GM21381 (cell line): Measurements from ENCODE around the gene SPINK4.

Experiments used
- ATAC-seq: cut with Tn5 transposase; IDR thresholded peaks from one replicate; pipeline ENCODE4 v1.9.1; 2021; ENCODE audit warnings: mild to moderate bottlenecking, moderate library complexity; ENCODE audit not compliant: unreplicated experiment

SPINK4 gene, protein sequence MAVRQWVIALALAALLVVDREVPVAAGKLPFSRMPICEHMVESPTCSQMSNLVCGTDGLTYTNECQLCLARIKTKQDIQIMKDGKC

DNA sequence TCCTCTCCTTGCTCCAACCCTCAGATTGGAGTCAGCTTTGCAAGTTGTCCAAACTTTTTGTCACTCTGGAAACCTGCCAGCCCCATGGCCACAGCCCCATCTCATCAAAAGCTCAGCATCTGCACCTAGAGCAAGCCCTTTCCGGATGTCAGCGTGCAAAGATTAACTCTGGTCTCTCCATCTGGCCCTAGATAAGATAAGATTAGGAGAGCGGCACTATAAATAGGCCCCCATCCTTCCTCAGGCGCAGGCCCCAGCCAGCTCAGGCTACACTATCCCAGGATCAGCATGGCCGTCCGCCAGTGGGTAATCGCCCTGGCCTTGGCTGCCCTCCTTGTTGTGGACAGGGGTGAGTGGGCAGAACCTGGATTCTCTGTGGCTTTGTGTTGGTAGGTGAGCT is at the start of gene SPINK4:
Gene SPINK4, plus strand, starts transcription at position 247 of the 400 bp plus-strand sequence. Its CDS starts 42 bp downstream, at position 289.
- no peak for ATAC-seq

DNA sequence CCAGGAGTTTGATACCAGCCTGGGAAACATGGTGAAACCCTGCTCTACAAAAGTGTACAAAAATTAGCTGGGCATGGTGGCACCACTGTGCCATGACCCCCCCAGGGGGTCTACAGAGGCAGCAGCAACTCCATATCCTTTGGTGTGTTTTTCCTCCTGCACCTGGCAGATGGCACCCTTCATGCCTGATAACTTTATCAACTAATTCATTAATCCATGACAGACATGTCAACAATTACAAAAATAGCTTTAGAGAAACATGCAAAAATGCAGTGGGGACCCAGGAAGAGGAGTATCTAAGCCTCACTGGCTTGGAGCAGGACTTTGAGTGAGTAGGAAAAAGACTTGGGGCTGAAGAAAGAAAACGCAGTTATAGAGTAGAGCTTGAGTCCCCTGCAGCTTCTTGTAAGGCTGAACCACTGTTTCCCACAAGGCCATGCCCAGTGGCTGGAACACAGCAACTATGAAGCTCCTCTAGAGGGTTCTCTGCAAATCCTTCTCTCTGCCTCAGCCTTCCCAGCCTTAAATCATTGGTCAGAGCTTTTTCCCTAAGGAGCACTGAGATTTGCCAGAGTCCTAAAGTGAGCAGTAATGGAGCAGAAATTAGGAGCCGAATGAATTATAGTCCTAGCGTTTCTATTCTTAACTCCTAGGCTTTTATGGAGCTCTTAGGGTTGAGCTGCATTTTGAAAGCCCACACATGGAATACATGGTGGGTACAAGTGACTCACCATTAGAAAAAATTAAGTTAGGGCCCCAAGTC is 47.3 kb upstream of the SPINK4 start:
- no peak for ATAC-seq

DNA sequence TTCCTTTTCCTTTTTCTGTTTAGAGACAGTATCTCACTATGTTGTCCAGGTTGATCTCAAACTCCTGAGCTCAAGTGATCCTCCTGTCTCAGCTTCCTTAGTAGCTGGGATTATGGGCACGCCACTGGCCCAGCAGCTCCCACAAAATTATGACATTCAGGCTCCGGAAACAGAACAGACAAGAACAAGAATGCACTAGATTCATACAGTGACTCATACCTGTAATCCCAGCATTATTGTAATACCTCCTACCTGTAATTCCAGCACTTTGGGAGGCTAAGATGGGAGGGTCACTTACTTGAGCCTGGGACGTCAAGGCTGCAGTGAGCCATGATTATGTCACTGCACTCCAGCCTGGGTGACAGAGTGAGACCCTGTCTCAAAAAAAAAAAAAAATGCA is 46.1 kb upstream of the SPINK4 start:
- no peak for ATAC-seq

DNA sequence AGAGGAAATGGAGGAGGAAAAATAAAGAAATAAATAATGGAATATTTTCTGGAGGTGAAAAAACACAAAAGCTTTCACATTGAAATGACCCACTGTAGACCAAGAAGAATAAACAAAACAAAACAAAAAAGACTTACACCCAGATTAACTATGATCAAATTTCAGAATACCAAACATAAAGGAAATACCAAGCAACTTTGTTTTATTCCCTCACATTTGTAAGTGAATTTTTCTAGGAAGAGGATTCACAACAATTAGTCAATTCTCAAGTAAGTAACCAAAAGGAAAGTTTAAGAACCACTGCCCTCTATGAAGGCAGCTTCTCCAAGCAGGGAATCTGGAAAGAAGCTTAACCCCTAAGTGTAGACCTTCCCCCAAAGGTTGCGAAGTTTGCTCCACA is 43.2 kb upstream of the SPINK4 start:
- no peak for ATAC-seq

DNA sequence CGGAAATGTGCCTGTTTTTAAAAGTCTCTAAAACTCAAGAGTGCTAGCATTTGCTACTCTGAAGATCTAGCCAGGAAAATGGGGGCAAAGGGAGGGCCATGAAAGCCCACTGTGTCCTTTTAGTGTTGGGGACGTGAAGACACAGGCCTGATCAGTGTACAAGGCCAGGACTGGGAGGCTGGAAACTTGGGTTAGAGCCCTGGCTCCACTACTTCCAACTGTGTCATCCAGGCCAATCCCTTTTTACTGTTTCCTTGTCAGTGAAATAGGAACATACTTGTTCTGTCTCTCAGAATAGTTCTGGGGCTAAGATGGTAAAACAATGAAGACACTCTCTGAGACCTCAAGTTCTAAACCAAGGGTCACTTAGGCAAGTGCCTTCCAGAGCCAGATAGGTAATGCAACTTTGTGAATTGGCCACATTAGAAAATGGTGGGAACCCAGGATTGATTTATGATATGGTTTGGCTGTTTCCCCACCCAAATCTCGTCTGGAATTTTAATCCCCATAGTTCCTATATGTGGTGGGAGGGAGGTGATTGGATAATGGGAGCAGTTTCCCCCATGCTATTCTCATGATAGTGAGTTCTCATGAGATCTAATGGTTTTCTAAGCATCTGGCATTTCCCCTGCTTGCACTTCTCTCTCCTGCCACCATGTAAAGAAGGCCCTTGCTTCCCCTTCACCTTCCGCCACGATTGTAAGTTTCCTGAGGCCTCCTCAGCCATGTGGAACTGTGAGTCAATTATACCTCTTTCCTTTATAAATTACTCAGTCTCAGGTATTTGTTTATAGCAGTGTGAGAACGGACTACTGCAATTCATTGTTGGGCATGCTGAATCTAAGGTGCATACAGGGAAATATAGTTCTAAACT is 42.5 kb upstream of the SPINK4 start:
- ATAC-seq, result no peak

DNA sequence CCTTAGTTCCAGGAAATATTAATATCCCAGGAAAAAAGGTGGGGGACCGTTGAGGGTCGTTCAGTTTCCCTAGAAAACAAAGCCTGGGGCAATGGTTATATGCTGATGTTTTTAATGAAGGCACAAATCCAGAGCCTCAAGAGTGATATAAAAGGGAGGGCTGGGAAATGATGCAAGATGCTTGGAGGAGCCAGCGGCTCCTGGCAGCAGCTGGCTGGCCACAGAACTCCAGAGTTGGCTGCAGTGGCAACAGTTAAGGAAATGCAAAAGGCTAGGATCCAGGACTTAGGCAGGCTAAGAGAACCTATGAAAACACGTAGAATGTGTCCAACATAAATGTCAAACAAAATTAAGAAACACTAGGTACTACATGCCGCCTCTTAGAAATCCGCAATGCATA is 41.8 kb upstream of the SPINK4 start:
- no peak for ATAC-seq

DNA sequence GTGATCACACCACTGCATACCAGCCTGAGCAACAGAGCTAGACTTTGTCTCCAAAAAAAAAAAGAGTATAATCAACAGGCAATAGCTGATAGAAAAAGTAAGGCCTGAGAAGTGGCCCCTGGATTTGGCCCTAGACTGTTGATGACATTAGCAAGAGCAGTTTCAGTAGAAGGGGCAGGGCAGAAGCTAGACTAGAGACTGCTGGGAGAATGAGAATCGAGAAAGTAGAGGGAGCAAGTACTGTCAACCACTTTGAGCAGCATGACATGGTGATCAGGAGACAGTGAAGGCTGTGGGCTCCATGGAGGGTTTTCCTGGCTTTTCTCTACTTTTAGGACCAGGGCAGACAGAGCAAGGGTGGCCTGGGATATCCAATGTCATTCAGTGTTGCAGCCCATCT is 37.9 kb upstream of the SPINK4 start:
- ATAC-seq, result peak; percentile 39

DNA sequence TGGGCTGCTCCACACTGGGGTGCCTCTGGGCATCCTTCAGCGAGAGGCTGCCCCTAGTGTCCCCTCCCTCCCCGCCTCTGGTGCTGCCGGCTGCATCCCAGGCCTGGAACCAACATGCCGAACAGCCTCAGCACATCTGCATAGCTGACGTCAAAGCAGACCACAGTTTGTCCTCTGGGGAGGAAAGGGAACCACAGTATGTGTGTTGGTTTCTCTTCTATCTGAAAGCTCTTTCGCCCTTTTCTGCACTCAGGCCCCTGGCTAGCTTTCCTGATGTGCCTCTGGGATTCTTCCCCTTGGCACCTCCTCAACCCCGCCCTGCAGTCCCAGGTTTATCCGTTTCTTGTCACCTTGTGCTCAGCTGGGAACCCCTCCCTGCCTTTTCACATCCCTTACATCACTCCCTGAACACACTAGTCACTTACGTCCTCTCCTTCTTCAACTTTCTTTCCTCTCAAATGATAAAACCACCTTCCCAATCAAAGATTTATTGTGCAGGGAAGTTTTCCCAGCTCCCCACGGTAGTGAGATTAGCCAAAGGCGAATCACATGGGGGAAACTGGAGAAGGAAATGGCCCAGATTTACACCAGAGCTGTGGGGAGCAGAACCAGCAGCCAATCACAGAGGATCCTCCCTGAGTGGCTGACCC is 37.3 kb upstream of the SPINK4 start:
- ATAC-seq, result peak; percentile 100

DNA sequence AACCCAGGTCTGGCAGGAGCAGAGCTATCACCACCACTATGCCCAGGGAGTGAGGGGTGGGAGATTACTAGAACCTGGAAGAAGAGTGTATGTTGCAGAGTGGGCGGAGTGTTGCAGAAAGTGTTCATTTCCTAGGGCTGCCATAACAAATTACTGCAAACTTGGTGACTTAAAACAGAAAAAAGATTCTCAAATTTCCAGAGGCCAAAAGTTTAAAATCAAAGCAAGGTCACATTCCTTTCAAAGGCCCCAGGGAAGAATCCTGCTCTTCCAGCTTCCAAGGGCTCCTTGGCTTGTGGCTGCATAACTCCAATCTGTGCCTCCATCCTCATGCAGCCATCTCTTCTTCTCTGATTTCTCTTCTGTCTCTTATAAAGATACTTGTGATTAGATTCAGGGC is 30.6 kb upstream of the SPINK4 start:
- ATAC-seq, result no peak

DNA sequence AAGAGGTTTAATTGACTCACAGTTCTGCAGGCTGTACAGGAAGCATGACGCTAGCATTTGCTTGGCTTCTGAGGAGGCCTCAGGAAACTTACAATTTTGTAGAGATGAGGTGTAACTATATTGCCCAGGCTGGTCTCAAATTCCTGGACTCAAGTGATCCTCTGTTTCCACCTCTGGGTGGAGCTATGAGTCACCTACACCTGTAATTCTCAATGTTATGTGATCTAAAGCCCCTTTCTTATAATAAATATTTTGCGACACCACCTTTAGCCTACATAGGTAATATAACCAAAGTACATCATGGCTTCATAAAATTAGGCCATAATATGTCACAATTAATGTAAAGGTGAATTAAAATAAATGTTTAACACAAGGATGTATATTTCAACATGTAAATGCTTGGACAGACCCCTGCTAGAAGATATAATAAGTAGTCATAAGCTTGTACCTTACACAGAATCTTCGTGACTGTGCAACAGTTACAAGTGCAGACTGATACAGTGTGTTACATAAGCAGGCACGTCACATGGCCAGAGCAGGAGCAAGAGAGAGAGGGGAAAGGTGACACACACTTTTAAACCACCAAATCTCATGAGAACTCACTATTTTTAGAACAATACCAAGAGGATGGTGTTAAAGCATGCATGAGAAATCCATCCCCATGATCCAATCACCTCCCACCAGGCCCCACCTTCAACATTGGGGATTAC is 29.8 kb upstream of the SPINK4 start:
- ATAC-seq, result no peak

DNA sequence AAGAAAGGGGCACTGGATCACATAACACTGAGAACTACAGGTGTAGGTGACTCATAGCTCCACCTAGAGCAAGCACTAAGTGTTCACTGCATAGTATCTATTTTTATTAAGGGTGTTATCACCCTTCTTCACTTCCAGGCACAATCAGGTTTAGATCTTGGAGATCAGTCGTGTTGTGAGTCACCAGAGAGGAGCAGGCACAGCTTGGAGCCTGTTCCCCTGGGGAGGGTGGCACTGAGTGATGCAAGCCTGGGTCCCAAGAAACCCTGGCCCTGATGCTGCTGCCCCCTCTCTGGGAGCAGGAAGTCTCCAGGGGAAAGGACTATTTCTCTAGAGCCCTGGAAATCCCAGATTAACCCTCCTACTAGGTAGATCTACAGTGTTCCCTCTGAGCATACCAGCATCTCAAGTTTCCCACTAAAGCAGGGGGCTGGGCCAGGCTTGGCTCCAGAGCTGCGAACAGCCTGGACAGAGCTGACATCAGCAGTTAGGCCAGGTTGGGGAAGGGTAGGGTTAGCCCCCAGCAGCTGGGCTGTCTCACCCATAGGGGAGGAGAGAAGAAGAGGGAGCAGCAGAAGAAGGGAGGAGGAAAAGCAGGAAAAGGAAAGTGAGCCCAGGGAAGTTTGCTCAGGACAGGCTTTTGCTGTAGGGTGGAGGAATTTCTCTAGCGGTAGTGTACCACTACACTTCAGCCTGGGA is 28.1 kb upstream of the SPINK4 start:
- no peak for ATAC-seq

DNA sequence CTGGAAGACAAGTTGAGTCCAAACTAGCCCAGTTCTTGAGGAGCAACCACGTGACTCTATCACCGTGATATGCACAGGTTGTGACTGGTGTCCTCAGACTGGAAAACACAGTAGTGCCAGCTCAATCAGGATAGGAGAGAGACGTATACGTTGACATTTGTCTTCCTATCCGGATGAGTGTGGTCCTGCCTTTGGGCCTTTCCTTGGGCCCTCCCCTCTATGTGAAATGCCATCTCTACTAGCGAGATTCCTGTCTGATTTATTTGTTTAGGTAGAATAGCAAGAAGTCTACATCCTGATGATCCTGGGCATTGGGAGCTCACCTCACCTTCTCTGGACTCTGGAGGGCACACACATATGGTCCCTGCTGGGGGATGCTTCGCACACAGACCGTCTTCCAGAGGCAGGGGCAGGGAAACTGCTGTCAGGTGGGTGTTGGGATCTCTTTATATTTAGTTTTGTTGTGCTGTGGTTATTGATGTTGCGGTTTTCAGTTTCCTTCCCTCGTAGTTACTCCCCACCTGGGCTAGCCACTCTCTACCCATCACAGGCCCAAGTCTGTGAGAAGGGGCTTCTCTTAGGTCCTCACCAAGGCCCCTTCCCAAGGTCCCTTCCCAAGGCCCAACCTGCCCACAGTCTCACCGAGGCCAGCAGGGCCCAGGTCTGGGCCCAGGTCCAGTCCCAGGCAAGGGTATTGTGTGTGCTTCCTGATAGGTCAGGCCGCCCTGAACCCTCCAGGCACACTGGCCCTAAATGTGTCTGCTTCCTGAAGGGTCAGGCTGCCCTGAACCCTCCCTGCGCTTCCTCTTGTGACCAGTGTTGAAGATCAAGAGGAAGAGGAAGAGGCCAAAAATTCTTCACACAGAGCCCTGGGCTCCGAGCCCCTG is 19.0 kb upstream of the SPINK4 start:
- ATAC-seq, result no peak

DNA sequence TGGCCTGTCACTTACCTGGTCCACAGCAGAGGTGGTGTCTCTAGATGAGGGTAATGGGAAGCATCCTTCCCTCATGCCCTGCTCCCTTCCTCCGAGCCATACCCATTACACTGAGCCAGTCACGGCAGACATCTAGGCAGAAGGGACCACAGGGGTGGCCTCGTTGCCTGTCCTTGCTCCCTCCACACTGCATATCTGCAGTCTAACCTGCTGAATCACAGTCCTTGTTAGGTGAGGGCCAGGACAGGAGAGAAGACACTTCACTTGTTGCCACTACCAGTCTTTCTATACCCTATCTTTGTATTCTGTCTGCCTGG is 18.4 kb upstream of the SPINK4 start:
- no peak for ATAC-seq

DNA sequence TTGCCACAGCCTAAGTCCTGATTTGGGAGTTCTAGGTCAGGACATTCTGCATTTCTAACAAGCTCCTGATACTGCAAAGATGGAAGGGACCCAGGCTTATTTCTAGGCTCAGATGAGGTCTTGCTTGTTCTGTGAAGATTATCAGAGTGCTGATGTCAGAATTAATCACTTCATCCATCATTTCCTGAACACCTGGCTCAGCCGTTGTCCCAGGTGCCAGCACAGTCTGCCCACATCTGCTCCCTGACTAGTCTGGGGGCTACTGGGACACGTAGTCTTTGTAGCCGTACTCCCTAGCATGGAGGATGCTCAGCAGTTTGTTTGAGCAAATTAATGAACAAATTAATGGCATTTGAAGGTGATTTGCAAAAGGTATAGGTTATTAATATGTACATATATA is 17.9 kb upstream of the SPINK4 start:
- no peak for ATAC-seq

DNA sequence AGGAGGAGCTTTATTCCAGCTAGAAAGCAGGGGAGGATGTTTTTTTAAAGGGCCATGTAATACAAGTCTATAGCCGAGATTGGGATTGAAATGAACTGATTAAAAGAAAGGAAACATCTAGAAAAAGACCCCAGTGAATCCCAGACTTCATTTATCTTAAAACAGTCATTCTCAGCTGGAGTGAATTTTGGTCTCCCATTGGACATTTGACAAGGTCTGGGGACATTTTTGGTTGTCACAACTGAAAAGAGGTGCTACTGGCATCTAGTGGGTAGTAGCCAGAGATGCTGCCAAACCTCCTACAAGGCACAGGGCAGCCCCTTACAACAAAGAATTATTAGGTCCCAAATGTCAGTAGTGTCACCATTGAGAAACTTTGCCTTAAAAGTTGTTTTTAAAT is 16.3 kb upstream of the SPINK4 start:
- ATAC-seq, result no peak

DNA sequence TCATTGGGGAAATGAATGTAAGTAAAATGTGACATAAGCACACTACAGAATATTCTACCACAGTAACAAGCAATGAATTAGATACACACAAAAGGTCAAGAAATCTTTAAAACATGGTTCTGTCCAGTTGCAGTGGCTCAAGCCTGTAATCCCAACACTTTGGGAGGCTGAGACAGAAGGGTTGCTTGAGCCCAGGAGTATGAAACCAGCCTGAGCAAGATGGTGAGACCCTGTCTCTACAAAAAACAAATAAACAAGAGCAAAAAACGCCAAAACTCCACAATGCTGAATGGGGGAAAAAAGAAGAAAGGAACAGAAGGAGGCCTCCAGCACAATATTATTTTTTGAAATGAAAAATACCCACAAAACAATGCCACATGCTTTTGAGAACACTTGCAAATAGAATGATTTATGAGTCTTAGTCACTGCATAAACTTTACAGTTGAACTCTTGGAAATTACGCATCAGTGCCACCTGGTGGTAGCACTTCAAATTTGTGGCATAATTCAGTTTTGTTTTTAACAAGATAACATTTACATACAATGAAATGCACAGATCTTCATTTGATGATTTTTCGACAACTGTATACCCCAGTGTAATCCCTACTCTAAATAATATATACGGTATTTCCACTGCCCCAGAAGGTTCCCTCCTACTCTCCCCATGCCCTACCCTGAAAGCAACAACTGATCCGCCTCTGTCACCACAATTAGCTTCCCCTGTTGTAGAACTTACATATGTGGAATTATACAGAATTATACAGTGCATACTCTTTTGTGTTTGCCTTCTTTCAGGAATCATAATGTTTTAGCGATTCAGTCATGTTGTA is 14.4 kb upstream of the SPINK4 start:
- ATAC-seq, result no peak

DNA sequence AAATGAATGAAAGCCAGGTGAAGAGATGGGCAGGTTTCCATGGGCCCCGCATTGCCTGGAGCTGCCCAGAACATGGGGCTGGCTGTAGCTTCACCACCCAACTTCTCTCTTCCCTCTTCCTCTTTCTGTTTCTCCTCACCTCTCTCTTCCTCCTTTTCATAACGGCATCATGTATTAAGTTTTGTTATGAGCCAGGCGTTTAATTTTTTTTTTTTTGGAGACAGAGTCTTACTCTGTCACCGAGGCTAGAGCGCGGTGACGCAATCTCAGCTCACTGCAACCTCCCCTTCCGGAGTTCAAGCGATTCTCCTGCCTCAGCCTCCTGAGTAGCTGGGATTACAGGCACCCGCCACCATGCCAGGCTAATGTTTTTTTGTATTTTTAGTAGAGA is 13.0 kb upstream of the SPINK4 start:
- peak; percentile 68 for ATAC-seq

DNA sequence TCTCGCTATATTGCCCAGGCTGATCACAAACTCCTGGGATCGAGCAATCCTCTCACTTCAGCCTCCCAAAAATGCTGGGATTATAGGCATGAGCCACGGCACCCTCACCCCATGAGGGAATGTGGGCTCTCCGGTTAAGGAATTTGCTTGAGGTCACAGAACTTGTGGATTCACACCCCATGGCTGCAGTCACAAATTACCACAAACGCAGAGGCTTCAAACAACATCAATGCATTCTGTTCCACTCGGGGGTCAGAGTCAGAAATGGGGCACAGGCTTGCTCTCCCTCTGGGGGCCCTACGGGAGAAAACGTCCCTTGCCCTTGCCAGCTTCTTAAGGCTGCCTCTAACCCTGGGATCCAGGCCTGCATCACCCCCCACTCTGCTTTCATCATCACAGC is 12.2 kb upstream of the SPINK4 start:
- no peak for ATAC-seq

DNA sequence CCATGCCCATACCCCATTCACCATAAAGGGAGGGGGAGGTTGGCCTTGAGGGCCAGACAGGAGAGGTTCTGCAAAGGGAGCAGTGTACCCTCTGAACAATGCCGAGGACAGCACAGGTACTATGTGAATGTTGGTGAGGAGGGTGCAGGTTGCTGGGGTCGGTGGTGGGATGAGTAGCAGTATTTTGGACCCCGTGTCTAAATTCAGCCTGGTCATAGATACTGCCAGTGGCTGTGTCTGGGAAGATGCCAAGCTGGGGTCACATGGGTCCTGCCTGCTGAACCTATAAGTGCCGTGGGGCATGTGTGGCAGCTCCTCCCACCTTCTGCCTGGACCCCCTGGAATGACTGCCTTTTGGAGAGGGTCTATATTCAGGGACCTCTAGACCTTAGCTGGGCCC is 11.4 kb upstream of the SPINK4 start:
- ATAC-seq, result no peak
